B cell (primary cell): ENCODE results near the gene PPP1R14C. TPM values are rescaled to one million over a fixed set of nuclear protein-coding genes. Genes with fewer than 3 reads are reported as not detected.

Experiments
- ATAC-seq: fragments of 200-7000 bp; cut with Tn5 transposase; one replicate; pipeline ENCODE4 v1.10.0; 2021; ENCODE audit warnings: low read depth, mild to moderate bottlenecking, moderate number of reproducible peaks, moderate library complexity
- CTCF ChIA-PET: fragments of 350-600 bp; sonication (Branson Sonifier 250); formaldehyde crosslinking; loops from one replicate; lab custom pipeline; 2021; ENCODE audit warnings: antibody characterized with exemption, inconsistent platforms; lab: Charles Lee
- POLR2A ChIA-PET: fragments of 350-600 bp; sonication (Branson Sonifier 250); formaldehyde crosslinking; loops from one replicate; lab custom pipeline; 2021; ENCODE audit warnings: antibody characterized with exemption; lab: Charles Lee
- DNase-seq: peaks from one replicate; pipeline ENCODE4 v3.0.0; 2013
- H2AFZ ChIP-seq: 2 replicates; pipeline ENCODE4 v1.6.1; 2012; ENCODE audit warnings: mild to moderate bottlenecking, low read depth, low read length; ENCODE audit not compliant: insufficient read depth, poor library complexity, severe bottlenecking
- H3K27ac ChIP-seq, 2 donors: 1 replicate in 1 of 2; 2 replicates in 1 of 2; pipeline ENCODE4 v1.5.1; 2012 to 2013; ENCODE audit warnings: low read length in 2 of 2, mild to moderate bottlenecking in 2 of 2, moderate library complexity in 1 of 2
- H3K27me3 ChIP-seq, 4 experiments: fragments of 200-600 bp in 1 of 4; sonication (generic) in 1 of 4; replicated peaks in 1 of 4; 1 replicate in 2 of 4; 2 replicates in 2 of 4; pipeline versions ENCODE4 v1.6.1 to v1.7.0; 2013 to 2016; ENCODE audit warnings: low read length in 3 of 4, mild to moderate bottlenecking in 2 of 4, mixed read lengths in 1 of 4, moderate library complexity in 1 of 4; ENCODE audit not compliant: insufficient read depth in 4 of 4, control insufficient read depth in 3 of 4; ENCODE audit errors: control extremely low read depth in 1 of 4
- H3K36me3 ChIP-seq, 2 experiments: replicated peaks in 1 of 2; 1 replicate in 1 of 2; 2 replicates in 1 of 2; pipeline versions ENCODE4 v1.6.1 to v1.7.1; 2013; ENCODE audit warnings: low read length in 1 of 2; ENCODE audit not compliant: insufficient read depth in 2 of 2, control insufficient read depth in 1 of 2; ENCODE audit errors: control extremely low read depth in 1 of 2, extremely low read depth in 1 of 2
- H3K4me1 ChIP-seq, 2 donors: fragments of 200-600 bp in 1 of 2; sonication (generic) in 1 of 2; 1 replicate in 1 of 2; 2 replicates in 1 of 2; pipeline versions ENCODE4 v1.5.1 to v1.6.1; 2013 to 2017; ENCODE audit warnings: low read length in 2 of 2; ENCODE audit not compliant: control insufficient read depth in 2 of 2, insufficient read depth in 2 of 2
- H3K4me2 ChIP-seq: replicated peaks from 2 replicates; pipeline ENCODE3; 2012; ENCODE audit warnings: mild to moderate bottlenecking, low read depth, low read length; ENCODE audit not compliant: poor library complexity, severe bottlenecking
- H3K4me3 ChIP-seq, 5 experiments: fragments of 200-600 bp in 1 of 5; sonication (generic) in 1 of 5; 1 replicate in 3 of 5; 2 replicates in 2 of 5; pipeline versions ENCODE4 v1.5.1 to v1.7.0; 2011 to 2016; ENCODE audit warnings: low read length in 4 of 5, mild to moderate bottlenecking in 4 of 5, low read depth in 2 of 5, control low read depth in 1 of 5, moderate library complexity in 1 of 5; ENCODE audit not compliant: insufficient read depth in 1 of 5; ENCODE audit errors: control extremely low read depth in 1 of 5, extremely low read depth in 1 of 5
- H3K79me2 ChIP-seq: fragments of 200-600 bp; sonication (generic); one replicate; pipeline ENCODE4 v1.6.0; 2016; ENCODE audit warnings: low read length; ENCODE audit not compliant: control insufficient read depth, insufficient read depth
- H3K9ac ChIP-seq: fragments of 200-600 bp; sonication (generic); 2 replicates; pipeline ENCODE4 v1.6.1; 2017; ENCODE audit warnings: mild to moderate bottlenecking, low read length, moderate library complexity
- H3K9me3 ChIP-seq, 3 donors: one replicate each; pipeline versions ENCODE4 v1.6.1 to v1.7.1; 2013; ENCODE audit warnings: low read length in 2 of 3; ENCODE audit not compliant: control insufficient read depth in 2 of 3, insufficient read depth in 1 of 3; ENCODE audit errors: control extremely low read depth in 1 of 3
- H4K20me1 ChIP-seq: 2 replicates; pipeline ENCODE4 v1.6.0; 2012; ENCODE audit warnings: mild to moderate bottlenecking, low read length; ENCODE audit not compliant: insufficient read depth, control insufficient read depth, poor library complexity, severe bottlenecking
- H3K27ac Mint-ChIP-seq: one replicate; pipeline ENCODE4 v1.8.0; 2021; ENCODE audit warnings: mixed read lengths
- H3K27me3 Mint-ChIP-seq: one replicate; pipeline ENCODE4 v1.8.0; 2021; ENCODE audit warnings: mixed read lengths
- H3K4me1 Mint-ChIP-seq: one replicate; pipeline ENCODE4 v1.8.0; 2021; ENCODE audit warnings: mixed read lengths
- H3K4me3 Mint-ChIP-seq: one replicate; pipeline ENCODE4 v1.8.0; 2021; ENCODE audit warnings: mixed read lengths
- H3K9me3 Mint-ChIP-seq: one replicate; pipeline ENCODE4 v1.8.0; 2022; ENCODE audit warnings: mixed read lengths; ENCODE audit not compliant: insufficient read depth
- EZH2 ChIP-seq: IDR thresholded peaks from 2 replicates; pipeline ENCODE4 v1.6.1; 2012; ENCODE audit warnings: borderline replicate concordance, low read depth, mild to moderate bottlenecking, moderate library complexity, low read length; ENCODE audit not compliant: insufficient read depth, poor library complexity, severe bottlenecking
- WGBS: methylation state at CpG from one replicate; pipeline ENCODE4 v1.1.5; 2013; ENCODE audit warnings: missing lambda C conversion rate; ENCODE audit not compliant: insufficient coverage; 5-methylcytosine and 5-hydroxymethylcytosine counted together
- intact Hi-C: fragments of 100-400 bp; cut with micrococcal nuclease; formaldehyde crosslinking; loops from one replicate; pipeline ENCODE4 v1.10.0; 2022
- polyA plus RNA-seq: library from polyadenylated mRNA; depleted of rRNA; stranded (reverse); fragments of >200 nt; gene quantifications from 2 replicates; pipeline ENCODE4 v1.2.3, GENCODE V29; 2012
- total RNA-seq, 2 donors: library from RNA; stranded (reverse); fragments of 120-200 nt in 1 of 2; gene quantifications; 1 replicate in 1 of 2; 2 replicates in 1 of 2; pipeline versions ENCODE4 v1.2.3 to v1.2.4, GENCODE V29; 2013 to 2022
- TF ChIP-seq, protein P1 (sequence below): fragments of 200-600 bp; IDR thresholded peaks from one replicate; pipeline ENCODE4 v1.8.0; 2022; ENCODE audit warnings: antibody characterized with exemption, mild to moderate bottlenecking

Gene PPP1R14C
- total and polyA plus RNA-seq, 2 donors (not counting 1 experiment from before 2014, with no cell fraction given), result not detected

DNA sequence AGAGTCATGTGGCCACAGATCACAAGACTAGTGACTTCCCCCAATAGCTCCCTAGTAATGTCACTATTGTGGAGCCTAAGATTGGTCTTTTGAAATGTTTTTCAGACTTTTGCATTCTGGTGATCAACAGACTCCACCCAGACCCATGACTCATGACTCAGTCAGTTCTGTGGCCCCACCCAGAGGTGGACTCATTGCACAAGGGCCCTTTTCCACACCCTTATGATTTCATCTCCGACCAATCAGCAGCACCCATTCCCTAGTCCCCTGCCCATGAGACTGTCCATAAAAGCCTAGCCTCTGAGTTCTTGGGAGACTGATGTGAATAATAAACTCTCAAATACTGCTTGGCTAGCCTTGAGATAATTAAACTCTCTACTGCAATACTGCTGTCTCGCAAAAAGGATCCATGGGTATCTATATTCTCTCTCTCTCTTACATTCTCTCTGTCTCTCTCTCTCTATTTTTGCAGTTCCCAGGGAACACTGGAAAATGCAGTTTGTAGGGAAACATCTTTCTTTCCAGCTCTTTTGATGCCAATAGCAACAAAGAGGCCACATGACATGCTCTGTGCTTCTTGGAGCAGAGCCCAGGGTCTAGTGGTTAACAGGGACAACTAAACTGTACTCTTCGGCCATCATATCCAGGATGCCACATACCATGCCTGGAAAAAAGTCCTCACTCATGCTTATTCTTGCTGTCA, 154.6 kb downstream of the PPP1R14C start:
- DNase-seq (no peak), ATAC-seq (no peak)
- Mint-ChIP-seq H3K4me1 (no peaks in the 10 kb centered on the region), H3K27me3 (peaks cover 16% of the 10 kb centered on the region), H3K4me3 (no peak overlapping the region), H3K27ac (no peak overlapping the region), H3K9me3 (peaks cover 9% of the 10 kb centered on the region)
- no peaks in the 10 kb centered on the region for H3K36me3 ChIP-seq
- intact Hi-C loops, result no loop called here
- no peaks in the 10 kb centered on the region for H4K20me1 ChIP-seq
- H3K79me2 ChIP-seq, result no peaks in the 10 kb centered on the region
- POLR2A ChIA-PET, result no interaction called here
- H3K27ac ChIP-seq, result no peak overlapping the region
- no peak overlapping the region for H3K4me3 ChIP-seq
- peaks cover 0 to 24% (median 11%) of the 10 kb centered on the region in 3 donors for H3K9me3 ChIP-seq
- TF ChIP-seq, protein P1, sequence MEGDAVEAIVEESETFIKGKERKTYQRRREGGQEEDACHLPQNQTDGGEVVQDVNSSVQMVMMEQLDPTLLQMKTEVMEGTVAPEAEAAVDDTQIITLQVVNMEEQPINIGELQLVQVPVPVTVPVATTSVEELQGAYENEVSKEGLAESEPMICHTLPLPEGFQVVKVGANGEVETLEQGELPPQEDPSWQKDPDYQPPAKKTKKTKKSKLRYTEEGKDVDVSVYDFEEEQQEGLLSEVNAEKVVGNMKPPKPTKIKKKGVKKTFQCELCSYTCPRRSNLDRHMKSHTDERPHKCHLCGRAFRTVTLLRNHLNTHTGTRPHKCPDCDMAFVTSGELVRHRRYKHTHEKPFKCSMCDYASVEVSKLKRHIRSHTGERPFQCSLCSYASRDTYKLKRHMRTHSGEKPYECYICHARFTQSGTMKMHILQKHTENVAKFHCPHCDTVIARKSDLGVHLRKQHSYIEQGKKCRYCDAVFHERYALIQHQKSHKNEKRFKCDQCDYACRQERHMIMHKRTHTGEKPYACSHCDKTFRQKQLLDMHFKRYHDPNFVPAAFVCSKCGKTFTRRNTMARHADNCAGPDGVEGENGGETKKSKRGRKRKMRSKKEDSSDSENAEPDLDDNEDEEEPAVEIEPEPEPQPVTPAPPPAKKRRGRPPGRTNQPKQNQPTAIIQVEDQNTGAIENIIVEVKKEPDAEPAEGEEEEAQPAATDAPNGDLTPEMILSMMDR, result no peak
- TF ChIP-seq EZH2, result no peak
- 86% methylated on average over 1 of the region's 3 CpGs for WGBS
- no peak overlapping the region for H2AFZ ChIP-seq
- no peak overlapping the region for H3K4me2 ChIP-seq
- no peak overlapping the region for H3K9ac ChIP-seq
- peaks cover 0 to 20% (median 3%) of the 10 kb centered on the region in 4 experiments for H3K27me3 ChIP-seq
- CTCF ChIA-PET, result no interaction called here
- H3K4me1 ChIP-seq, result no peaks in the 10 kb centered on the region

GRCh38 chr6:150298030-150298380, 155.2 kb downstream of the PPP1R14C start:
- H3K27ac Mint-ChIP-seq, result no peak overlapping the region
- peaks cover 9% of the 10 kb centered on the region for H3K9me3 Mint-ChIP-seq
- Histone ChIP-seq H3K27me3 (peaks cover 0 to 20% (median 1%) of the 10 kb centered on the region in 4 experiments), H2AFZ (no peak overlapping the region), H3K4me1 (no peaks in the 10 kb centered on the region), H3K4me2 (no peak overlapping the region), H3K9me3 (peaks cover 0 to 24% (median 11%) of the 10 kb centered on the region in 3 donors), H3K9ac (no peak overlapping the region), H3K79me2 (no peaks in the 10 kb centered on the region), H3K27ac (no peak overlapping the region), H3K36me3 (no peaks in the 10 kb centered on the region), H4K20me1 (no peaks in the 10 kb centered on the region), H3K4me3 (no peak overlapping the region)
- no peaks in the 10 kb centered on the region for H3K4me1 Mint-ChIP-seq
- TF ChIP-seq, protein P1, result no peak
- TF ChIP-seq EZH2, result no peak
- H3K27me3 Mint-ChIP-seq, result peaks cover 16% of the 10 kb centered on the region
- CTCF ChIA-PET, result no interaction called here
- no peak overlapping the region for H3K4me3 Mint-ChIP-seq
- ATAC-seq (no peak), DNase-seq (no peak)
- POLR2A ChIA-PET, result no interaction called here
- intact Hi-C loops, result no loop called here
- WGBS, result 100% methylated on average over 1 of the region's 2 CpGs
